ENCODE results near the gene GRIK4. TPM values are rescaled to one million over a fixed set of nuclear protein-coding genes. Genes with fewer than 3 reads are reported as not detected.

The GRIK4 gene
- total and polyA plus RNA-seq, 2 of the 4 experiments (the other 2 are of a cell fraction), result 0.18 to 0.38 TPM

DNA sequence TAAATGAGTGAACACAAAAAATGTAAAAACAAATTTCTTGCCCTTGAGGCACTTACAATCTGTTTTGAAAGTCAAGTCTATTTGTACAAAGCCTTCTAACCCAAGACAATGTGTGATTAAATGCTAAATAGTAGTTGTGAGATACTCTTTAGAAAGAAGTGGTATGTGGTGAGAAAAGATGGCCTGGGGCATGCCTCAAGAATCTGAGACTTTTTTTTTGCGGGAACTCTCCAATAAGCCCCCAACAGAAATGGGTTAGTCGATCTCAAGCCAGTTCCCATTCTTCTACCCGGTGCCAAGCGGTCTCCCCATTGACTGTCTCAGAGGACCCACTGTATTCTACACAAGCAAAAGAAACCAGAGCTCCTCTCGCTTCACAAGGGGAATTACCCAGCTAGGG lies 485.4 kb downstream of the GRIK4 start:
- CTCF ChIA-PET, result no interaction called here
- no peak overlapping the region for H3K4me3 ChIP-seq (ENCODE audit: insufficient read depth, low read depth, low read length)

More for the DNA sequence above, 485.4 kb downstream of the GRIK4 start:
- Histone ChIP-seq H4K5ac (ENCODE audit: low read depth, low read length) (no peak overlapping the region), H2BK120ac (ENCODE audit: low read depth, low read length) (no peak overlapping the region), H2BK15ac (ENCODE audit: low read depth, low read length) (no peak overlapping the region), H4K8ac (ENCODE audit: low read depth in 2 of 2, low read length in 2 of 2) (no peak overlapping the region), H2BK20ac (ENCODE audit: low read depth, low read length) (no peak overlapping the region), H2AK9ac (replicated peaks; ENCODE audit: low read depth, low read length, poor library complexity) (no peak overlapping the region), H3K36me3 (ENCODE audit: control insufficient read depth, insufficient read depth, low read length) (no peaks in the 10 kb centered on the region), H4K20me1 (ENCODE audit: insufficient read depth, low read length) (no peaks in the 10 kb centered on the region), H3K27me3 (ENCODE audit: control insufficient read depth, insufficient read depth, low read length) (peaks cover 24% of the 10 kb centered on the region), H3K9ac (ENCODE audit: low read depth, low read length) (no peak overlapping the region), H3K79me1 (ENCODE audit: low read depth in 1 of 2, low read length in 2 of 2) (no peaks in the 10 kb centered on the region), H2AFZ (replicated peaks; ENCODE audit: low read length, poor library complexity) (no peak overlapping the region), H3K56ac (ENCODE audit: extremely low read depth, insufficient read depth, low read length) (no peak overlapping the region), H3K4me1 (ENCODE audit: control insufficient read depth, insufficient read depth, low read length) (no peaks in the 10 kb centered on the region), H3K14ac (replicated peaks; ENCODE audit: low read depth, low read length) (no peak overlapping the region), H3K9me1 (ENCODE audit: insufficient read depth, low read length) (no peaks in the 10 kb centered on the region; the same call in 1 of the 2 replicates), H3K27ac (ENCODE audit: insufficient read depth, low read length) (no peak overlapping the region), H3K9me3 (ENCODE audit: control insufficient read depth, insufficient read depth, low read length) (no peaks in the 10 kb centered on the region), H3K23ac (ENCODE audit: low read depth, low read length) (no peak overlapping the region), H3K18ac (ENCODE audit: low read depth, low read length) (no peak overlapping the region), H4K91ac (ENCODE audit: insufficient read depth, low read depth, low read length) (no peak overlapping the region), H2AK5ac (ENCODE audit: low read depth, low read length) (no peak overlapping the region), H2BK5ac (ENCODE audit: low read depth, low read length, poor library complexity, severe bottlenecking) (no peak overlapping the region), H3K4me2 (ENCODE audit: low read depth, low read length) (no peak overlapping the region), H3K4ac (ENCODE audit: low read depth, low read length) (no peak overlapping the region)
- in situ Hi-C loops (cut with MboI; ENCODE audit: low sequenced_read_pairs) (no loop called here), intact Hi-C loops (cut with micrococcal nuclease) (no loop called here), dilution Hi-C loops (cut with HindIII; ENCODE audit: low sequenced_read_pairs, unreplicated experiment) (no loop called here)
- ATAC-seq (ENCODE audit: low read depth) (no peak), DNase-seq (no peak)
- POLR2A ChIA-PET (ENCODE audit: unreplicated experiment), result no interaction called here
- WGBS, 2 experiments (ENCODE audit: extremely low coverage in 2 of 2, insufficient read length in 1 of 2), result 59% methylated on average over 4 of the region's 5 CpGs; no CpG with 5 or more reads in 1 of the 2 experiments
- TF ChIP-seq CEBPB (IDR thresholded peaks at IDR 0.05; ENCODE audit: low read depth, low read length) (no peak), MAFK (IDR thresholded peaks at IDR 0.05; ENCODE audit: low read depth, low read length) (no peak), RFX5 (IDR thresholded peaks at IDR 0.05; ENCODE audit: low read depth, low read length) (no peak), RCOR1 (IDR thresholded peaks at IDR 0.05; ENCODE audit: insufficient replicate concordance, low read length) (no peak), MAZ (IDR thresholded peaks at IDR 0.05; ENCODE audit: borderline replicate concordance, low read depth, low read length) (no peak), MXI1 (IDR thresholded peaks at IDR 0.05; ENCODE audit: borderline replicate concordance, low read depth, low read length) (no peak), CHD1 (IDR thresholded peaks at IDR 0.05; ENCODE audit: low read depth, low read length) (no peak), BHLHE40 (IDR thresholded peaks at IDR 0.05; ENCODE audit: low read depth, low read length) (no peak), POLR2A (IDR thresholded peaks at IDR 0.05; ENCODE audit: low read depth, low read length) (no peak), SMC3 (IDR thresholded peaks at IDR 0.05; ENCODE audit: low read depth, low read length) (no peak), NFE2L2 (IDR thresholded peaks at IDR 0.05; ENCODE audit: low read depth, low read length) (no peak), RAD21 (IDR thresholded peaks at IDR 0.05; ENCODE audit: low read length) (no peak), FOS (IDR thresholded peaks at IDR 0.05; ENCODE audit: low read depth, low read length) (no peak)
- TF ChIP-seq, protein P1, sequence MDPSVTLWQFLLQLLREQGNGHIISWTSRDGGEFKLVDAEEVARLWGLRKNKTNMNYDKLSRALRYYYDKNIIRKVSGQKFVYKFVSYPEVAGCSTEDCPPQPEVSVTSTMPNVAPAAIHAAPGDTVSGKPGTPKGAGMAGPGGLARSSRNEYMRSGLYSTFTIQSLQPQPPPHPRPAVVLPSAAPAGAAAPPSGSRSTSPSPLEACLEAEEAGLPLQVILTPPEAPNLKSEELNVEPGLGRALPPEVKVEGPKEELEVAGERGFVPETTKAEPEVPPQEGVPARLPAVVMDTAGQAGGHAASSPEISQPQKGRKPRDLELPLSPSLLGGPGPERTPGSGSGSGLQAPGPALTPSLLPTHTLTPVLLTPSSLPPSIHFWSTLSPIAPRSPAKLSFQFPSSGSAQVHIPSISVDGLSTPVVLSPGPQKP (IDR thresholded peaks at IDR 0.05; ENCODE audit: borderline replicate concordance, low read depth, low read length), result no peak
- TF ChIP-seq, protein P2, sequence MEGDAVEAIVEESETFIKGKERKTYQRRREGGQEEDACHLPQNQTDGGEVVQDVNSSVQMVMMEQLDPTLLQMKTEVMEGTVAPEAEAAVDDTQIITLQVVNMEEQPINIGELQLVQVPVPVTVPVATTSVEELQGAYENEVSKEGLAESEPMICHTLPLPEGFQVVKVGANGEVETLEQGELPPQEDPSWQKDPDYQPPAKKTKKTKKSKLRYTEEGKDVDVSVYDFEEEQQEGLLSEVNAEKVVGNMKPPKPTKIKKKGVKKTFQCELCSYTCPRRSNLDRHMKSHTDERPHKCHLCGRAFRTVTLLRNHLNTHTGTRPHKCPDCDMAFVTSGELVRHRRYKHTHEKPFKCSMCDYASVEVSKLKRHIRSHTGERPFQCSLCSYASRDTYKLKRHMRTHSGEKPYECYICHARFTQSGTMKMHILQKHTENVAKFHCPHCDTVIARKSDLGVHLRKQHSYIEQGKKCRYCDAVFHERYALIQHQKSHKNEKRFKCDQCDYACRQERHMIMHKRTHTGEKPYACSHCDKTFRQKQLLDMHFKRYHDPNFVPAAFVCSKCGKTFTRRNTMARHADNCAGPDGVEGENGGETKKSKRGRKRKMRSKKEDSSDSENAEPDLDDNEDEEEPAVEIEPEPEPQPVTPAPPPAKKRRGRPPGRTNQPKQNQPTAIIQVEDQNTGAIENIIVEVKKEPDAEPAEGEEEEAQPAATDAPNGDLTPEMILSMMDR (conservative IDR thresholded peaks at IDR 0.05; ENCODE audit: low read depth, low read length), result no peak
- TF ChIP-seq, protein P3, sequence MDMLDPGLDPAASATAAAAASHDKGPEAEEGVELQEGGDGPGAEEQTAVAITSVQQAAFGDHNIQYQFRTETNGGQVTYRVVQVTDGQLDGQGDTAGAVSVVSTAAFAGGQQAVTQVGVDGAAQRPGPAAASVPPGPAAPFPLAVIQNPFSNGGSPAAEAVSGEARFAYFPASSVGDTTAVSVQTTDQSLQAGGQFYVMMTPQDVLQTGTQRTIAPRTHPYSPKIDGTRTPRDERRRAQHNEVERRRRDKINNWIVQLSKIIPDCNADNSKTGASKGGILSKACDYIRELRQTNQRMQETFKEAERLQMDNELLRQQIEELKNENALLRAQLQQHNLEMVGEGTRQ (IDR thresholded peaks at IDR 0.05; ENCODE audit: low read depth, low read length), result no peak
- no TSS peak for BruUV-seq (replicated peaks)
